OCI-LY1 (cell line): ENCODE data around the gene RASGEF1B.

ENCODE experiments used
- H2AFZ ChIP-seq: fragments of 200-600 bp; sonication (generic), shearing (Covaris generic); 2 replicates; pipeline ENCODE4 v1.6.0; 2014; ENCODE audit warnings: antibody characterized with exemption, mild to moderate bottlenecking, low read length
- H3F3A ChIP-seq: fragments of 200-600 bp; sonication (generic), shearing (Covaris generic); 2 replicates; pipeline ENCODE4 v1.6.0; 2014; ENCODE audit warnings: mild to moderate bottlenecking, antibody characterized with exemption, low read length, moderate library complexity; ENCODE audit not compliant: insufficient read depth
- H3K27ac ChIP-seq: fragments of 200-600 bp; sonication (generic); 2 replicates; pipeline ENCODE4 v1.5.1; 2014; ENCODE audit warnings: low read length, mixed run types, mild to moderate bottlenecking, low read depth; ENCODE audit not compliant: poor library complexity, severe bottlenecking
- H3K27me3 ChIP-seq: fragments of 200-600 bp; sonication (generic); 2 replicates; pipeline ENCODE4 v1.6.0; 2014; ENCODE audit warnings: antibody characterized with exemption, mild to moderate bottlenecking, low read length, moderate library complexity; ENCODE audit not compliant: insufficient read depth
- H3K36me3 ChIP-seq: fragments of 200-600 bp; sonication (generic); 2 replicates; pipeline ENCODE4 v1.6.1; 2014; ENCODE audit warnings: mild to moderate bottlenecking, antibody characterized with exemption, low read length, moderate library complexity, mixed read lengths; ENCODE audit not compliant: insufficient read depth
- H3K4me1 ChIP-seq: fragments of 200-600 bp; sonication (generic); 2 replicates; pipeline ENCODE4 v1.5.1; 2014; ENCODE audit warnings: mild to moderate bottlenecking, low read length, moderate library complexity; ENCODE audit not compliant: insufficient read depth, severe bottlenecking
- H3K4me2 ChIP-seq: fragments of 200-600 bp; sonication (generic), shearing (Covaris generic); 2 replicates; pipeline ENCODE4 v1.6.1; 2014; ENCODE audit warnings: low read length
- H3K4me3 ChIP-seq: fragments of 200-600 bp; sonication (generic); 2 replicates; pipeline ENCODE4 v1.5.1; 2014; ENCODE audit warnings: low read length, low read depth, mild to moderate bottlenecking, mixed read lengths; ENCODE audit not compliant: poor library complexity, severe bottlenecking
- H3K79me2 ChIP-seq: fragments of 200-600 bp; shearing (Covaris generic); 2 replicates; pipeline ENCODE4 v1.6.1; 2016; ENCODE audit warnings: mixed run types, low read length, mixed read lengths; ENCODE audit not compliant: insufficient read depth
- H3K9ac ChIP-seq: fragments of 200-600 bp; sonication (generic), shearing (Covaris generic); 2 replicates; pipeline ENCODE4 v1.6.1; 2014; ENCODE audit warnings: mild to moderate bottlenecking, low read length, mixed read lengths
- H3K9me2 ChIP-seq: fragments of 200-600 bp; sonication (generic), shearing (Covaris generic); 2 replicates; pipeline ENCODE4 v1.6.1; 2014; ENCODE audit warnings: low read depth, mild to moderate bottlenecking, low read length, mixed read lengths
- H3K9me3 ChIP-seq: fragments of 200-600 bp; shearing (Covaris generic); 2 replicates; pipeline ENCODE4 v1.6.1; 2014; ENCODE audit warnings: low read length, mixed read lengths
- H4K20me1 ChIP-seq: fragments of 200-600 bp; sonication (generic), shearing (Covaris generic); 2 replicates; pipeline ENCODE4 v1.6.0; 2016; ENCODE audit warnings: mild to moderate bottlenecking, low read length; ENCODE audit not compliant: insufficient read depth
- CTCF ChIP-seq: fragments of 200-600 bp; sonication (generic), shearing (Covaris generic); IDR thresholded peaks from 2 replicates; pipeline ENCODE4 v1.5.1; 2017; ENCODE audit warnings: mild to moderate bottlenecking, antibody characterized with exemption, low read length, moderate library complexity, mixed read lengths
- EZH2 ChIP-seq: fragments of 200-600 bp; sonication (generic), shearing (Covaris generic); IDR thresholded peaks from 2 replicates; pipeline ENCODE4 v1.8.0; 2017; ENCODE audit warnings: borderline replicate concordance, mixed run types, mild to moderate bottlenecking, antibody characterized with exemption, low read length, moderate library complexity, mixed read lengths

The RASGEF1B gene

GRCh38 chr4:81436941-81437574, 34.6 kb downstream of the RASGEF1B start:
- Histone ChIP-seq H2AFZ (no peak overlapping the region), H3K9me3 (no peaks in the 10 kb centered on the region), H3K4me3 (no peak overlapping the region), H3K27ac (no peak overlapping the region), H3K4me2 (no peak overlapping the region), H3F3A (no peaks in the 10 kb centered on the region), H3K79me2 (no peaks in the 10 kb centered on the region), H3K9me2 (no peaks in the 10 kb centered on the region), H3K9ac (no peak overlapping the region), H4K20me1 (no peaks in the 10 kb centered on the region), H3K27me3 (no peaks in the 10 kb centered on the region), H3K4me1 (no peaks in the 10 kb centered on the region), H3K36me3 (peaks cover 92% of the 10 kb centered on the region)
- TF ChIP-seq EZH2: no peak

GRCh38 chr4:81436096-81436495, 35.6 kb downstream of the RASGEF1B start:
- no peaks in the 10 kb centered on the region for H3K9me2 ChIP-seq
- no peaks in the 10 kb centered on the region for H3F3A ChIP-seq
- no peak overlapping the region for H3K9ac ChIP-seq
- H3K4me1 ChIP-seq: no peaks in the 10 kb centered on the region
- H3K79me2 ChIP-seq: no peaks in the 10 kb centered on the region
- no peak overlapping the region for H2AFZ ChIP-seq
- TF ChIP-seq CTCF (no peak), EZH2 (no peak)
- no peaks in the 10 kb centered on the region for H4K20me1 ChIP-seq
- H3K27ac ChIP-seq: no peak overlapping the region
- H3K36me3 ChIP-seq: peaks cover 92% of the 10 kb centered on the region
- no peak overlapping the region for H3K4me3 ChIP-seq
- H3K9me3 ChIP-seq: no peaks in the 10 kb centered on the region
- H3K27me3 ChIP-seq: no peaks in the 10 kb centered on the region
- H3K4me2 ChIP-seq: no peak overlapping the region

- Histone ChIP-seq H3K36me3 (peaks cover 87% of the 10 kb centered on the region), H3K27me3 (no peaks in the 10 kb centered on the region), H2AFZ (no peak overlapping the region), H3K9me2 (no peaks in the 10 kb centered on the region), H3K4me1 (no peaks in the 10 kb centered on the region), H3K4me2 (no peak overlapping the region), H4K20me1 (no peaks in the 10 kb centered on the region), H3K79me2 (no peaks in the 10 kb centered on the region), H3F3A (no peaks in the 10 kb centered on the region), H3K4me3 (no peak overlapping the region), H3K27ac (no peak overlapping the region), H3K9me3 (no peaks in the 10 kb centered on the region), H3K9ac (no peak overlapping the region)
- TF ChIP-seq CTCF (no peak), EZH2 (no peak)
These were observed 38.9 kb downstream of the RASGEF1B start for GRCh38 chr4:81432825-81433224.

- Histone ChIP-seq H3K27ac (no peak overlapping the region), H3F3A (no peaks in the 10 kb centered on the region), H3K27me3 (no peaks in the 10 kb centered on the region), H3K4me1 (no peaks in the 10 kb centered on the region), H3K79me2 (no peaks in the 10 kb centered on the region), H3K4me2 (no peak overlapping the region), H3K36me3 (peaks cover 88% of the 10 kb centered on the region), H4K20me1 (no peaks in the 10 kb centered on the region), H3K9me2 (no peaks in the 10 kb centered on the region), H3K4me3 (no peak overlapping the region), H3K9me3 (no peaks in the 10 kb centered on the region), H3K9ac (no peak overlapping the region), H2AFZ (no peak overlapping the region)
- TF ChIP-seq EZH2 (no peak), CTCF (no peak)
These were observed 39.7 kb downstream of the RASGEF1B start for GRCh38 chr4:81431971-81432370.
